ENCODE measurements around the gene PPP3CA. TPM values are rescaled to one million over a fixed set of nuclear protein-coding genes. Genes with fewer than 3 reads are reported as not detected.

The PPP3CA gene
- total and polyA plus RNA-seq, 9 donors: 19.4 to 47.9 (median 37.9) TPM

DNA sequence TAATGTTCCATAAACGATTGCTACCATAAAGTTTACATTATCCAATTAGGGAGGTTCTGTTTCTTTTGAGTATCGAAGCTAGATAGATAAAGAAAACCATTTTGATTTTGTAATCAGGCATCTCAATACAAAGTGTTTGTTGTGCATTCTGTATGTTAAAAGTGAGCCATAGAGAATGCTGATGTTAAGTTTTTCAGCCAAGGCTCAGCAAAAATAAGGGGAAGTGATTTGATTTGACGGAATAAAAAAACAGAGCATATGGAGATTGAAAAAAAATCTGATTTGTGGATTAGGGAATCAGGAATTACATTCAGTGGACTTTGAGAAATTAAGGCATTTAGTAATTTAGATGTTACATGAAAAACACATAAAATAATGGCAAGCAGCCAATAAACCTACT is 314.8 kb downstream of the PPP3CA start:
- intact Hi-C loops (cut with DNase I): no loop called here
- Histone ChIP-seq H3K4me3 (no peak overlapping the region), H3K27me3 (no peaks in the 10 kb centered on the region), H3K9me3 (no peaks in the 10 kb centered on the region), H3K27ac (no peak overlapping the region), H3K36me3 (no peaks in the 10 kb centered on the region), H3K4me1 (ENCODE audit: insufficient read depth) (no peaks in the 10 kb centered on the region)
- 73 to 79% (median 75%) methylated on average over 3 of the region's 3 CpGs for WGBS, 3 donors
- TF ChIP-seq EP300 (IDR thresholded peaks at IDR 0.05) (no peak), POLR2A (IDR thresholded peaks at IDR 0.05) (no peak), CTCF (IDR thresholded peaks at IDR 0.05) (no peak)
- DNase-seq: no peak

DNA sequence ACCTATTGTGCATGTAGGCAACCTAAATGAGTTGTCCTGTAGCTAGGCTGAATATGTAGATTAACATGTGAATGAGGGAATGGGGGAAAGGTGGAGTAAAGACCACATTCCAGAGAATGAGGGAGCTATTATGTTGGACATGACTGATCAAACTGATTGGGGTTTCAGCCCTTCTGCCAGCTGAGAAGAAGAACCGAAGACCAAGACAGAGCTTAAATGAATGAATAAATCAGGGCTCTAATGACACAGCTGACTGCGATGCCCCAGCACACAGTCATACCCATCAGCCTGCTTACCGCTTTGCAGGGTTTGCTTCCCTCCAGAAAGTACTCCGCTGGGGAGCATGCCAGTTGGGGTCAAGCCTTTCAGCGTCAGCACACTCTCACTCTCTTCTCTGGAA is 315.4 kb downstream of the PPP3CA start:
- 77 to 85% (median 82%) methylated on average over 5 of the region's 5 CpGs for WGBS, 3 donors
- Histone ChIP-seq H3K4me3 (no peak overlapping the region), H3K27me3 (no peaks in the 10 kb centered on the region), H3K36me3 (no peaks in the 10 kb centered on the region), H3K9me3 (no peaks in the 10 kb centered on the region), H3K27ac (no peak overlapping the region), H3K4me1 (ENCODE audit: insufficient read depth) (no peaks in the 10 kb centered on the region)
- intact Hi-C loops (cut with DNase I): no loop called here
- no peak for TF ChIP-seq EP300 (IDR thresholded peaks at IDR 0.05)
- no peak for TF ChIP-seq POLR2A (IDR thresholded peaks at IDR 0.05)
- TF ChIP-seq CTCF (IDR thresholded peaks at IDR 0.05): no peak
- no peak for DNase-seq

- no peak for DNase-seq
- no peak for TF ChIP-seq POLR2A (IDR thresholded peaks at IDR 0.05)
- Histone ChIP-seq H3K4me3 (no peak overlapping the region), H3K27me3 (no peaks in the 10 kb centered on the region), H3K9me3 (no peaks in the 10 kb centered on the region), H3K27ac (no peak overlapping the region), H3K36me3 (no peaks in the 10 kb centered on the region), H3K4me1 (ENCODE audit: insufficient read depth) (no peaks in the 10 kb centered on the region)
- intact Hi-C loops (cut with DNase I): no loop called here
Measured at GRCh38 chr4:101028886-101029285, 318.4 kb downstream of the PPP3CA start.

DNA sequence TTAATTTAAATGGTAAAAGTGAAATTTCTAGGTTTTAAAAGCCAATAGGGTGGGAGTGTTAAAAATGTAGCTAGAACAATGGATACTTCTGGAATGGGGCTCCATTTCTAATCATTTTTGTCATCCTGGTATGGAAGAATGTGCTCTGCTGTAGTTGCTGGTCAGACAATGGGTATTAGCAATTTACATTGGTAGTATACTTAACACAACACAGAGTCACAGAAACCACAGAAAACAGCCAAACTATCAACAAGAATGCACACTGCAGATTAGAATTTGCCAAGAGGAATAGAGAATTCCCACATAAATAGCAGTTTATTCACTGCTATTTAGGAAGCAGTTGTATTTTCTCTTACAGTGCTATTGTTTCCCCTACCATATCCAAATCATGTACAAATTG is 319.6 kb downstream of the PPP3CA start:
- DNase-seq: no peak
- H3K27ac ChIP-seq: no peak overlapping the region
- intact Hi-C loops (cut with DNase I): no loop called here
- TF ChIP-seq POLR2A (IDR thresholded peaks at IDR 0.05): no peak
- no peak for TF ChIP-seq CTCF (IDR thresholded peaks at IDR 0.05)
- TF ChIP-seq EP300 (IDR thresholded peaks at IDR 0.05): no peak
- H3K36me3 ChIP-seq: no peaks in the 10 kb centered on the region
- no peak overlapping the region for H3K4me3 ChIP-seq
- H3K27me3 ChIP-seq: no peaks in the 10 kb centered on the region
- H3K4me1 ChIP-seq (ENCODE audit: insufficient read depth): no peaks in the 10 kb centered on the region
- no peaks in the 10 kb centered on the region for H3K9me3 ChIP-seq

DNA sequence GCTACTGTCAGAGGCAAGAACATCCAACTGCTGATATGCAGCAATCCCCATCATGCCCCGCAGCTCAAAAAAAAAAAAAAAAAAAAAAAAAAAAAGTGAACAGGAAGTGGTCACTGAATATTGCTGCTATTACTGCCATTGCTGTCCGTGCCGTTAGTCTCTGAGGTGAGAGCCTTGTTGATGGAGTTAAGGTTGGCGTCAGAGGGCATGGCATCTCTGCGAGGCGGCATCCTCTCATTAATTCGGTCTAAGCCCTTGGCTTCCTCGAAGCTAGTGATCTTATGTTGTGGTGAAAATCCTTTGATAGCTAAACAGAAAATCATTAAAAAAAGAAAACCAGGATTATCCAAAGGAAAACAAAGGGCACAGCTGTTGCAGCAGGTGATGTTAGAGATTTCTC is 321.6 kb downstream of the PPP3CA start:
- Histone ChIP-seq H3K9me3 (no peaks in the 10 kb centered on the region), H3K4me3 (no peak overlapping the region), H3K36me3 (no peaks in the 10 kb centered on the region), H3K4me1 (ENCODE audit: insufficient read depth) (no peaks in the 10 kb centered on the region), H3K27me3 (no peaks in the 10 kb centered on the region), H3K27ac (no peak overlapping the region)
- intact Hi-C loops (cut with DNase I): no loop called here
- TF ChIP-seq POLR2A (IDR thresholded peaks at IDR 0.05) (no peak), EP300 (IDR thresholded peaks at IDR 0.05) (no peak), CTCF (IDR thresholded peaks at IDR 0.05) (no peak)
- DNase-seq: no peak
- 95 to 97% (median 97%) methylated on average over 8 of the region's 8 CpGs for WGBS, 3 donors
